Raji (cell line): Measurements from ENCODE around the gene GPR65.

Experiments used
- POLR2A ChIP-seq: IDR thresholded peaks from 2 replicates; pipeline ENCODE4 v1.6.1; 2011; ENCODE audit warnings: low read depth, low read length, control low read depth; ENCODE audit not compliant: insufficient read depth

Gene GPR65

DNA sequence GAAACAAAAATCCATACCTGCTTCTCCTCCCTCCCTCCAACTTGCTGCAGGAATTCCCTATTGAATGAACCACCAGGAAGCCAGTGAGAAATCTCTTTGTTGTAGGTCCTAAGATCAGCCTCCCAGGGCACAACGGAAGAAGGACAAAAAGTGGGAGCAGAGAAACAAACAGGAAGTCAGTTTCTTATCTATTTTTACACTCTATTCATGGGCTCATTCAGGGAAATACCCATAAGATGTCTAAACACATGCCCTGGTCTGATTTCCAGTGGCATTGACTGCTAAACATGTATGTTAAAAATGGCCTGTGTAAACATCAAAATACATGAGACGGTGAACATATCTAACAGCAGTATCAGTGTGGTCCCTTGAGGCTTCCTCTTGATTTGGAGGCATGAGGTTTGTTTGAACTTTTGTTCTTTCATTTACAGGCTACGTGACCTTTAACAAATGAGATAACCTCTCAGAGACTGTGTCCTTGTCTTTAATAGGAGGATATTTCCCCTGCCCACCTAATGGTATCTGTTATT is 18.8 kb downstream of the GPR65 start:
- no peak for TF ChIP-seq POLR2A

DNA sequence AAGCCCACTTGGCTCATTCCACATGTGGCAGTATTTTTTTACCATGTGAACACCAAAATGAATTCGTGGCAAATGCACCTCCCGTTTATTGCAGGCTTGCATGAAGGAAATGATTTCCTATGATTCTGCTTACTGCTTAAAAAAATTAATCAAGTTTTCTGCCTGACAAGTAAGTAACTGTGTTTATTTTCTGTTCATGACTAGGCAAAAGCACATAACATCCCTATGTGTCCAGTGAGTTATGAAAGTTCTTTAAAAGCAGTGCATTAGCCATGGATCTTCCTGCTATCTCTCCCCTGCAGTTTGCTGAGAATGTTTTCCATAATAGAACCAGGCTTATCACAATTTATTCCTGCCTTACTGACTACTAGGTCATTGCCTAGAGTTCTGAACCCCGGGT is 20.4 kb downstream of the GPR65 start:
- TF ChIP-seq POLR2A: no peak

DNA sequence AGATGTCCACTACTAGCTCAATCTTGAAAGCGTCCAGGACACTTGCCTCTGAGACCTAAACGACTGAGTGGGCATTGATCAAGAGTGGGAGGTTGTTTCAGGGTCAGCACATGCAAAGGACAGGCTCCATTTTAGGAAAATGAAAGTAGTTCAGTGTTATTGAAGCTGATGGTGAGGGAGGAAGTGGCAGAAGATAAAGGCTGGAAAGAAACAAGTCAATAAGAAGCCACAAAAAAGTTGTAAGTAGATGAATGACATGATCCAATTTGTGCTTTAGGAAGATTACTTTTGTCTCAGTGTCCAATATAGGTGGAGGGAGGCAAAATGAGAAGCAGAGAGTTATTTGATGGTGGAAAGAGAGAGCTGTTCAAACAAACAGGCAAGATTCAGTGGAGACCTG is 22.0 kb downstream of the GPR65 start:
- no peak for TF ChIP-seq POLR2A

DNA sequence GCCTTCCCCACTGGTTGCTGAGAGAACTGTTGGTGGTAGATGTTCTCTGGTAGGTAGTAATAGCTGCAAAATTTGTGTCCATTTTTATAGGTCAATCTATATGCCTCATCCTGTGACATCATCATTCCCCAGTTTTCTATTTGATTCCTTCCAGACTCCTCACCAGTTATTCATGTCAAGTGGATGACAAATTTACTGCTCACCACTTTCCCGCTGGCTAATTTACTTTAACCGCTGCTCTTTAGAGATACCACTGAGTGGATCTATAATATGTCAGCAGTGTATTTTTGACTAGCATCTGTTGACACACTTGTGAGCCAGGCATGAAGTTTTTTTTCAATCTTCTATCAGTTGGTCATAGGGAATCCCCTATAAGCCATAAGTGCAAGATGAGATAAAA is 24.6 kb downstream of the GPR65 start:
- no peak for TF ChIP-seq POLR2A

DNA sequence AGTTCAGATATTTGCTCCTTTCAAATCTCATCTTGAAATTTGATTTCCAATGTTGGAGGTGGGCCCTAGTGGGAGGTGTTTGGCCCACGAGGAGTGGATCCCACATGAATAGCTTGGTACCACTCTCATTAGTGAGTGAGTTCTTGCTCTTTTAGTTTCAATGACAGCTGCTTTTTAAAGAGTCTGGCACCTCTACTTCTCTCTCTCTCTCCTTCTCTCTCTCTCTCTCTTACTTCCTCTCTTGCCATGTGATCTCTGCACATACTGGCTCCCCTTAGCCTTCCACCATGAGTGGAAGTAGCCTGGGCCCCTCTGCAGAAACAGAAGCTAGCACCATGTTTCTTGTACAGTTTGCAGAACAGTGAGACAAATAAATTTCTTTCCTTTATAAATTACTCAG is 25.1 kb downstream of the GPR65 start:
- no peak for TF ChIP-seq POLR2A

GRCh38 chr14:88030892-88031291 is 26.0 kb downstream of the GPR65 start:
- TF ChIP-seq POLR2A: no peak

DNA sequence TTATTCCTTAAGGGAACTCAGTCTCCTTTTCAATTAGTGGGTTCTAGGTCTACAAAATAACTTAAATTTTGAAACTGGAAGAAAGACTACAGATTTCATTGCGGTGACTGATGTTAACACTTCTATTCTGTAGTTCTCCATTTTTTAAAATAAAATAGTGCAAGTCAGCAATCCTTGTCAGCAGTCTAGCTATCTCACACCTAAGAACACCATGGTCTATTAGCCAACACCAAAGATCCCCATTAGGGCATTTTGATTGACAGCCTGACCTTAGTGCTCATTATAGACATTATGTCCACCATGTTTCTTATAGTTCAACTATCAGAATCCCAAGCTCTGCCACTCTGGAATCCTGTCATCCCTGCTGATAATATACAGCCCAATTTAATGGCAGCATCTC is 27.4 kb downstream of the GPR65 start:
- TF ChIP-seq POLR2A: no peak

DNA sequence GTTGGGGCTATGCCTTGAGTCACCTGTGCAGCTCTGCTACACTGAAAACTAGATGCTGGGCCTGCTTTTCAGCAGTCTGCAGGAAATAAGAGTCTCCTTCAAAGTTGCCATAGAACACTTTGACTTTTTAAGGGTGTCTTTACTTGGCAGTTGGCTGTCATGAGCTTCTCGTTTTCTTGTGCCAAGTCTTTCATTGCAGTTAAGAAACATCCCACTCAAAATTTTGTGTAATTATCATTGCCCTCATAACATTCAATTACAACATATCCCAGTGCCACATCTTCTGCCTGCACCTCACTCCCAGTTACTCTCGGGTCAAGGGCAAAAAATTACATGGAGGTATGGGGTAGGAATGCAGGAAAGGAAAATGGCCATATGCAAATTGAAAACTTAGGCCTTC is 29.1 kb downstream of the GPR65 start:
- TF ChIP-seq POLR2A: no peak

GRCh38 chr14:88036422-88036821 is 31.5 kb downstream of the GPR65 start:
- TF ChIP-seq POLR2A: no peak

DNA sequence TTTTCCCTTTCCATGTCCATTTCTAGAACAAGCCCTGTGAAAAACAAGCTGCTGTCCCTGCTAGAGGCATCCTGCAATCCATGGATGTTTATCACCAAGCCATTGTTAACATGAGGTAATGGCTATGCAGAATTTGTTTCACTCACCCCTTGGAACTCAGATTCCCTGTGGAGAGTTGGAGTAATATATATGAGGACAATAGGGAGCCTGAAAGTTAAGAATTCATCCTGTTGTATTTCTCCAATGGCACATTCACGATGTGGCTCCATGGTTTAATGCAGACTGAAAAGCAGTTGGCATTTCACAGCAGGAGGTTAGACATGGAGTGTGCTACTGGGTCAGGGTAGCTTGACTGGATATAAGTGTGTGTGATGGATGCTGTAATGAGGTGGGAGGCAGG is 32.4 kb downstream of the GPR65 start:
- no peak for TF ChIP-seq POLR2A

- TF ChIP-seq POLR2A: no peak
These were observed 34.3 kb downstream of the GPR65 start for GRCh38 chr14:88039197-88039596.

- TF ChIP-seq POLR2A: no peak
These were observed 35.2 kb downstream of the GPR65 start for GRCh38 chr14:88040146-88040545.

GRCh38 chr14:88043529-88044443 is 38.9 kb downstream of the GPR65 start:
- no peak for TF ChIP-seq POLR2A

DNA sequence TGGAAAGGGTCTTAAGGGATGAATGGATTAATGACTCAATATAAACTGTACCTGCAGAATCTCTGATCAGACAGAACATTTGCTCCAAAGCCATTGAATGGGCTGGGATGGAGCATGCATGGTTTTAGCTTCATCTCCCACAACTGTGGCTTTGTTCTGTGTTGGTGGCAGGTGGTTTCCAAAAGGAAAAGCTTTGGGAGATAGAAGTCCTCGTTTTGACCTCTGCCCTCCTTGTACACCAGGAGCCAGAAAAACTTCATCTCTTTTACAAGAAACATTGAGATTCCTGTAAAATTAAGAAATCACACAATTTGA is 39.5 kb downstream of the GPR65 start:
- TF ChIP-seq POLR2A: no peak

- TF ChIP-seq POLR2A: no peak
These were observed 40.0 kb downstream of the GPR65 start for GRCh38 chr14:88044776-88045446.

DNA sequence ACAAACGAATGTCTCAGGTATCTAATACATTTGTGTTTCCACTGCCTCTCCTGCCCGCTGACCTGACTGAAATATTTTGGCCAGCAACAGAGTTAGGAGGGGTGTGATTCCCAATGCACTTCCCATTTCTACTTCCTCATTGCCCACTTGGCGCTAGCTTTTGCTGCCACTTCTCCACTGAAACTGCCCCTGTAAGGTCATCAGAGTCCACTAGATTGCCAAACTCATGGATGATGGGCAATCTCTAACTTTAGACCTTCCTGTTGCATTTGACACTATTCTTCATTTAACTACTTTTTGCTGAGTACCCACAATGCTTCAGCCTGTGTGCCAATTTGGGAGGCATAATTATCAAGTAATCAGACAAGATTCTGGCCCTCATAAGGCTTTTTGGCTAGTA is 40.8 kb downstream of the GPR65 start:
- no peak for TF ChIP-seq POLR2A
